GM19043 (cell line): ENCODE measurements around the gene SEC14L1.
"Not testable (repeated sequence)": the region's sequence is repeated elsewhere in the genome, so short reads cannot be mapped to it uniquely, and the experiment has no call there.

Experiments
- ATAC-seq: cut with Tn5 transposase; IDR thresholded peaks from one replicate; pipeline ENCODE4 v1.9.1; 2021; ENCODE audit warnings: low read depth; ENCODE audit not compliant: unreplicated experiment

SEC14L1 gene

DNA sequence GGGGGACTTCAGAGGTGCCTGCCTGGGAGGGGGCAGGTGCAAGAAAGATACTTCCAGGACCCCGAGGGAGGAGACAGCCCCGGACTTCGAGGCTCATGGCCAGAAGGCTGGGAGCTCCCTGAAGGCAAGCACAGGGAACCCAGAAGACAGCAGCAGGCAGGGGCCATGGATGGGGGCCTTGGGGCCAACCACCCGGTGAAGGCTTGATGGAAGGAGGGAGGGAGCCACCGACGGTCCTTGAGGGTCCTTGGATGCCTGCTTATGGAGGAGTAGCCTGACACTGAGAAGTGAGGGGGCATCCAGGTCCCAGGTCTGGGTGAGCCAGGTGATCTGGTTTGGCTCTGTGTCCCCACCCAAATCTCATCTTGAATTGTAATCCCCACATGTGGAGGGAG is 89.7 kb downstream of the SEC14L1 start:
- ATAC-seq: no peak

DNA sequence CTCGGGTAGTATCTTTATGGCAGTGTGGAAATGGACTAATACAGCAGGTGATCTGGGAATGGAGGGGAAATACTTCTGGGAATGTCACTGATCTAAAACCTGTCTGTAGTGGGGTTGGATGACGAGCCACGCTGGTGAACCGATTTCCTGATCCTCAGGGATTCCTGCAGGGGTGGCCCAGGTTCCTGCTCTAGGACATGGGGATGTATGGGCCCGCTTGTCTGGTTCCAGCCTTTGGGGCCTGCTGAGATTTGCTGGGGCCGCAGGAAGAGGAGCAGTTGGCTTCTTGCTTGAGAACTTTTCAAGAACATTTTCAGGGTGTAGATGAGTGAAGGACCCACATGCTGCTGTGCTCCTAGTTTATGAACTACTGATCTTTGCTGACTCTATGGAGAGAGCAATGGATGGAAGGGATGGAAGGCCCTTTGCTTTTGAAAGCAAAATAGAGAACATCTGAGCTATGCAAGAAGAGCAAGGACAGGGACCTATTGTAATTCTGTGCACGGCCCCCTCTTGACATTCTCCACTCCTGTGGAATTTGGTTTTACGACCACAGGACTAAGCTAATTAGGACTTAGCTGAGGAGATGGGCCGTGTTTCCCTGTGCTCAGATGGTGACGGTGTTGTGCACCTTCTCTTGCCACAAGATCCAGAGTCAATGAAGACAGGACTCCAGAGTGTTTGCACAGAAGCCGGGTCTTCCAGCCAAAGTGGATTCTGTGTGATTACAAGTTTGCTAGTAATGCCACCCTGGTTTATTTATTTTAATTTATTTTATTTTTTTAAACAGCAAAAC is 90.5 kb downstream of the SEC14L1 start:
- ATAC-seq: no peak

DNA sequence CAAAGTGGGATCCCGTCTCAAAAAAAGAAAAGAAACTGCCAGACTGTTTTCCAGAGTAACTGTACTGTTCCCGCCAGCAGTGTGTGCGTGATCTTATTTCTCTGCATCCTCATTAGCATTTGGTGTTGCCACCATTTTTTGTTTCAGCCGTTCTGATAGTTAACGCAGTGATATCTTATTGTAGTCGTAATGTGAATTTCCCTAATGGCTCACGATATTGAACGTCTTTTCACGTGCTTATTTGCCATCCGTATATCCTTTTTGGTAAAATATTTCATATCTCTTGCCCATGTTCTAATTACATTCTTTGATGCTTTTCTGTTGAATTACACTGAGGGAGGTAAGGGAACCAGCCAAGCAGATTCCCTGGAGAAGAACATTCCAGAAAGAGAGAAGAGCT is 92.4 kb downstream of the SEC14L1 start:
- ATAC-seq: no peak

DNA sequence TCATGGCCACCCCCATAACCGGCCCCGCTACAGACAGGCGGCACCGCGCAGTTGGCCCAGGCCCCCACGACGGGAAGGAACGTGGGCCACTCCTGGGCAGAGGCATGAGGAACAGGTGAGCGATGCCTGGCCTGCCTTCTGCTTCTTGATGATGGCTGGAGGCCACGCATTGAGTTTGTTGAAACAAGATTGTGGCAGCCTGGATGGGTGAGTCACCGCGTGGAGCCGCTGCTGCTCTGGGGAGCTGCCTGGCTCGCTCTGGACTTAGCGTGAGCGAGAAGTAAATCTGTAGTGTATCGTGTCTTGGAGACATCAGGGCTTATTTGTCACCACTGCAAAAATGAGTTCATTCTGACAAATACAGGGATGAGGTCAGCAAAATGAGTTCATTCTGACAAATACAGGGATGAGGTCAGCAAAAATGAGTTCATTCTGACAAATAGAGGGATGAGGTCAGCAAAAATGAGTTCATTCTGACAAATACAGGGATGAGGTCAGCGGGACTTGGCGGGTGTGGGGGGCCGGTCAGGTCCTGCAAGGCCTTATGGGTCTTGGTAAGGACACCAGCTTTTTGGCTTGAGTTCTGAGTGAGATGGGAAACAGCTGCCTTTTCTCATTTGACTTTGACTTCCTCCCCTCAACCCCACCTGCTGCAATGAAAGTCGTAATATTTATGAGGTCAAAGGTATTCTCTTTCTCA is 93.0 kb downstream of the SEC14L1 start:
- ATAC-seq: no peak

- no peak for ATAC-seq
These were observed 93.9 kb downstream of the SEC14L1 start for GRCh38 chr17:77234695-77235094.

DNA sequence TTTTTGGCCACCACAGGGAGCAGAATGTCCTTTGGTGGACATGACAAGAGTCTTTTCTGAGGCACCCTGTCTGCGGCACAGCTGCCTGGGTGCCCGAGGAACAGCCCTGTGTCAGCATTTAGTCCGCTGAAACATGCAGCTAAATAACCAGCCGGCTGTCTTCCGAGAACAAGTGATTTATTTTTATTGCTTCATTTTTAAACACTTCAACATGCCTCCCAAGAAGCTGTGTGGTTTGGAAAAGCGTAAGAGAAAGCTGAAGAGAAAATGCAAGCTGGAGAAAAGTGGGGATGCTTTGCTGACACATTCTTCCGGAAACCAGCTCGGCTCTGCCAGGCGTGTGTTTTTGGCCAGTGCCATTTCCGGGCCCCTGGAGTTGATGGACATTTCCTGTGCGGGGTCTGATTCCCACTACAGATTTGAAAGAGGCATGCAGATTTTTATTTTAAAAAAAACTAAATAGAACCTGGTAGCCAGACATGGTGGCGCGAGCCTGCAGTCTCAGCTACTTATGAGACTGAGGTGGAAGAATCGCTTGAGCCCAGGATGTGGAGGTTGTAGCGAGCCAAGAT is 94.7 kb downstream of the SEC14L1 start:
- no peak for ATAC-seq

DNA sequence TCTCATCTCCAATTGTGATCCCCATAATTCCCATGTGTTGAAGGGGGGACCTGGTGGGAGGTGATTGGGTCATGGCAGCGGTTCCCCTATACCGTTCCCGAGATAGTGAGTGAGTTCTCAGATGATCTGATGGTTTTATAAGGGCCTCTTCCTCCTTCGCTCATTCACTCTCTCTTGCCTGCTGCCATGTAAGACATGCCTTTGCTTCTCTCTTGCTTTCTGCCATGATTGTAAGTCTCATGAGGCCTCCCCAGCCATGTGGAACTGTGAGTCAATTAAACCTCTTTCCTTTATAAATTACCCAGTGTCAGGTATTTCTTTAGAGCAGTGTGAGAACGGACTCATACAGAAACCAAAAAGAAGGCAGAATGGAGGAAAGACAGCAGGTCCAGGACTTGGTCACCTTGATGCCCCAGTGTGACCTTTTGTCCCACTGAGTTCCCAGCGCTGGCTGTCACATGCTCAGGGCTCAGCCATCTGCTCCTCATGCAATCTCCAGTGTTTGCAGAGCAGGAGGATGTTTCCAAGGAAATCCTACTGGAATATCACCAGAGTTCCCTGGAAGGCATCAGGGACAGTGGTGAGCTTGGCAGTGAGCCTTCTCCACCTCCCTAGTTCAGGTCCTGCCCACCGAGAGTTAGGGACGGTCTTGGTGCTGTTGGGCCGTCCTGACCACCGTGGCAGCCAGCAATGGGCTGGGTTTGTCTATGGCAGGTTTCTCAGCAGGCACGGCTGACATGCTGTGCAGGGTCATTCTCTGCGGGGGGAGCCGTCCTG is 96.7 kb downstream of the SEC14L1 start:
- no peak for ATAC-seq

- no peak for ATAC-seq
These were observed 100.2 kb downstream of the SEC14L1 start for GRCh38 chr17:77240976-77241375.

DNA sequence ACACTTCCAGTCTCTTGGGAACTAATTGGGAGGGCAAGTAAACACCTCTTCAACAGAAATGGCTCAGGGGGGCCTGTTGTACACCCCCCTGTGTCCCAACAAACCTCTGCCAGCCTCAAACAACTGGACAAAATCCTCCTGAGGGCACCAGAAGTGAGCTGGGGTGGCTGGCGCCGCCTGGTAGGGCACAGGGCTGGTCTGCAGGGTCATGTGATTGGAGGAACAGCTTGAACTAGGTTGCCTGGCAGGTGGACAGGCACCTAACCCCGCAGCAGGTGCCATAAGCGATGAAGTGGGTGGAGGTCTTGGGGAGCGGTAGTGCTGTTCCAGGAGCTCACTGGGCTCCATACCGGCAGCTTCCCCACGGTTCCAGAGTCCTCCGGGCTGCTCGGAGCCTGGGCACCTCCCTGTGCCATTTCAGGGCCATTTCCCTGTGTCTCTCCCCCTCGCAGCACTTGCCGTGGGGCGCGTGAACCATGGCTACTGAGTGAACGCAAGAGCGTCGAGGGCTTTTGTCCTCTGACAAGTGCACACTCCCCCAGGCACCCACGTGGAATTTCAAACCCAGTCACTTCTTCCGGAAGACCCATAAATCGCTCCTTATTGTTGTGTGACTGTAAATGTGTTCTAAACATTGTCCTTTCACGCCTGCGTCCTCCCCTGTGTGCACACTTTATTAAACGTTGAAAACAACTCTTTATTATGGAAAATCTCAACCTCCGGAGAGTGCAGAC is 101.5 kb downstream of the SEC14L1 start:
- no peak for ATAC-seq

DNA sequence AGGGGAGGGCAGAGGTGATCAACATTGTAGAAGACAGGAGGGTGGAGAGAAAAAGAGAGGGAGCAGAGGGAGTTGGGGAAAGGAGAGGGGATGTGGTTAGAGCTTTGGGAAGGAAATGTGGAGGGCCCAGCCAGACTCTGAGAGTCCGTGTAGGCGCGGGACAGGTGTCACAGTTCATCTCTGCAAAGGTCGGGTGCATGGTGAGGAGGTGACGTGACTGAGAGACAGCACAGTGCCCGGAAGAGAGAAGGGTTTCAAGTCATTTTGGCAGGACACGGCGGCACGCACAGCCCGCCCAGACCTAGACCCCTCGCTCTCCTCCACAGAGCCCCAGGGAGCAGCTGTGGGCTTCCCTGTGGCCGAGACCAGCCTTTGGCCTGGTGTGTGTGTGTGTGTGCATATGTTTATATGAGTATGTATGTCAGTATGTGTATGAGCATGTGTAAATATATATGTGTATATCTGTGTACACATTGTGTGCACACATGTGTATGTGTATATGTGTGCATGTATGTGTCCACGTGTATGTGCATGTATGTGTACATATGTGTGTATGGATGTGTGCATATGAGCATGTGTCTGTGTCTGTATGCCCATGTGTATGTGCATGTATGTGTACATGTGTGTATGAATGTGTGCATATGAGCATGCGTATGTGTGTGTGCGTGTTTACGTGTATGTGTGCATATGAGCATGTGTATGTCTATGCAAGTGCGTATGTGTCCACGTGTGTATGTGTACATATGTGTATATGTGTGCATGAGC is 104.6 kb downstream of the SEC14L1 start:
- ATAC-seq: peak; percentile 70

DNA sequence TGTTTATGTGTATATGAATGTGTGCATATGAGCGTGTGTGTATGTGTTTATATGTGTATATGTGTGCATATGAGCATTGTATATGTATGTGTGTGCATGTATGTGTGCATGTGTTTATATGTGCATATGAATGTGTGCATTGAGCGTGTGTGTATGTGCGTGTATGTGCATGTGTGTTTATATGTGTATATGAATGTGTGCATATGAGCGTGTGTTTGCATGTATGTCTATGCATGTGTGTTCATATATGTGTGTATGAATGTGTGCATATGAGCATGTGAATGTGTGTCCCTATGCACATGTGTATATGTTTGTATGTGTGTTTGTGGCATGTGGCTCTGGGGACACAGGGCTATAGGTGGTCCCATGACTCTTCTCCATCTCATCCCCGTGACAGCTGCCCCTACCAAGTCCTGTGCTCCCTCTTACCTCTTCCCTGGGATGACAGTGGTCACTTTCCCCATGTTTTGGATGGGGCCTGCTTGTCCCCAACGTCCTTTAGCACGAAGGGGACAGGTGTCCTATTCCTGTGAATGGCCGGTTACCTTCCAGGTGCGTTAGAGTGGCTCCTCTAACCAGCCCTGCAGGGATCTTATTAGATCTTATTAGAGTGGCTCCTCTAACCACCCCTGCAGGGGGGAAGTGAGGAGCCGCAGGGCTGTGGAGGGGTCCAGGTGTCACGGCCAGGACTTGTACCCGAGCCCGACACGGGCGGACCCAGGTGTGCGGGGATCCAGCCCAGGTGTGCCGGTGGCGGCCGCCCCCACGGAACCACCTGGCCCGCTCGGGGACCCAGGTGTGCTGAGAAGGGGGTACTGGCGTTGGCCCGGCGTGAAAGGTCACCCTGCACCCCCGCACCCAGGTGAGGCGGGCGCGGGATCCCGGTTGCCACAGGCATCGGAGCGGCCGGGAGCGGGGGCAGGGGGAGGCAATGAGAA is 105.6 kb downstream of the SEC14L1 start:
- no peak for ATAC-seq

- ATAC-seq: no peak
These were observed 106.3 kb downstream of the SEC14L1 start for GRCh38 chr17:77247048-77247541.

- ATAC-seq: no peak
These were observed 106.8 kb downstream of the SEC14L1 start for GRCh38 chr17:77247609-77248008.

GRCh38 chr17:77248216-77249114 is 107.7 kb downstream of the SEC14L1 start:
- no peak for ATAC-seq

DNA sequence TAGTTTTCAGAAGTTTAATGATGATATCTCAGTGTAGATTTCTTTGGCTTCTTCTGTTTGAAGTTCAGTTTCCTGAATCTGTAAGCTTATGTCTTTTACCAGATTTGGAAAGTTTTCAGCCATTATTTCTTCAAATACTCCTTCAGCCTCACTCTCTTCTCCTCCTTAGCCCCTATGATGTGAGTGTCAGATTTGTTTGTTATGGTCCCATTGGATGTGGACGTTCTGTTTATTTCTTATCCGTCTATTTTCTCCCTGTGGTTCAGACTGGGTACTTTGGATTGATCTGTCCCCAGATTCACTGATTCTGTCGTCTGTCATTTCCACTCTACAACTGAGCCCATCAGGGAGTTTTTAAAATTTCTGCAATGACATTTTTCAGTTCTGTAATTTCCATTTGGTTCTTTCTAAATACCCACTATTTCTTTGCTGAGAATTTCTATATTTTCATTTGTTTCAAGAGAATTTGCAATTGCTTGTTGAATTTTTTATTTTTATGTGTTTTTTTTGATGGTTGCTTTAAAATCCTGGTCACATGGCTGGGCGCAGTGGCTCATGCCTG is 110.9 kb downstream of the SEC14L1 start:
- no peak for ATAC-seq

DNA sequence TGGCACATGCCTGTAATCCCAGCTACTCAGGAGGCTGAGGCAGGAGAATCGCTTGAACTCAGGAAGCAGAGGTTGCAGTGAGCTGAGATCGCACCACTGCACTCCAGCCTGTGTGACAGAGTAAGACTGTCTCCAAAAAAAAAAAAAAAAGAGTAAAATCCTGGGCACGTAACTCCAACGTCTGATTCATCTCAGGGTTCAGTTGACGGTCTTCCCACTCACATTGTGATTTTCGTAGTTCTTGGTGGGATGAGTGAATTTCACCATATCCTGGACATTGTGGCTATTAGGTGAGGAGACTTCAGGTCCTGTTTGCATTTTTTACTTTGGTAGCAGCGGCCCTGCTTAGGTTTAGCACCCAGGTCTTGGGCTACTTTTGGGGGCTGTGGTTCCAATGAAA is 111.5 kb downstream of the SEC14L1 start:
- ATAC-seq: not testable (repeated sequence)

DNA sequence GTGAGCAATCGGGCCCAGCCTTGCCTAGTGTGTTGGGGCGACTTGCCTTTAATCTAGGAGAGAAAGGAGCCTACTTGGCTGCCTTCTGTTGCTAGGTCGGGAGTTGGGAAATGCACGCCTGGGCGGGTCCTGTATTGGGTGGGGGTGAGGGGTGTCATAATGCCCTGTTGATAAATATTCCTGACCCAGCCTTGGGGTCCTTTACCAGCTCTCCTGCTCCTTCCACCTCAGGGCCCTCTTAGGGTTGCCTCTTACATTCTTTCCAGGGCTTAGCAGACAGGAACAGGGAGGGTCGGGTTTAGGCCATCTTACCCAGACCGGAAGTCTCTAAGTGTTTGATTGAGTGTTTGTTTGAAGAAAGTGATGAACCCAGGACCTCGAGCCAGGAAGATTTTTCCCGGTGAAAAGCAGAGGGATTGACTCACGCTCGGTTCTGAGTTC is 112.9 kb downstream of the SEC14L1 start:
- no peak for ATAC-seq
